DND-41 (cell line): ENCODE measurements around the gene WWC1.

ENCODE experiments used
- ATAC-seq: fragments of 200-7000 bp; cut with Tn5 transposase; 3 replicates; pipeline ENCODE4 v1.9.1; 2021; ENCODE audit warnings: low read depth; ENCODE audit not compliant: insufficient read depth
- DNase-seq: peaks from one replicate; pipeline ENCODE4 v3.0.0-alpha.2; 2020
- H2AFZ ChIP-seq: 2 replicates; pipeline ENCODE4 v1.6.0; 2012; ENCODE audit warnings: low read depth, low read length
- H3K27ac ChIP-seq: 2 replicates; pipeline ENCODE4 v1.5.1; 2012; ENCODE audit warnings: low read length, inconsistent platforms
- H3K27me3 ChIP-seq: fragments of 200-600 bp; sonication (generic); 2 replicates; pipeline ENCODE4 v1.6.0; 2012; ENCODE audit warnings: low read length, mild to moderate bottlenecking, inconsistent platforms; ENCODE audit not compliant: insufficient read depth, poor library complexity
- H3K36me3 ChIP-seq: 2 replicates; pipeline ENCODE4 v1.5.1; 2012; ENCODE audit warnings: low read length, inconsistent platforms; ENCODE audit not compliant: insufficient read depth
- H3K4me1 ChIP-seq: 2 replicates; pipeline ENCODE4 v1.5.1; 2012; ENCODE audit warnings: mild to moderate bottlenecking, low read length; ENCODE audit not compliant: insufficient read depth
- H3K4me2 ChIP-seq: 2 replicates; pipeline ENCODE4 v1.6.0; 2012; ENCODE audit warnings: mild to moderate bottlenecking, moderate library complexity, low read length, inconsistent platforms; ENCODE audit not compliant: insufficient read depth
- H3K4me3 ChIP-seq, 2 experiments: fragments of 200-600 bp in 1 of 2; shearing (Covaris generic) in 1 of 2; 2 replicates each; pipeline ENCODE4 v1.5.1; 2012 to 2016; ENCODE audit warnings: inconsistent platforms in 2 of 2, low read length in 2 of 2, mild to moderate bottlenecking in 2 of 2, low read depth in 1 of 2, moderate library complexity in 1 of 2
- H3K79me2 ChIP-seq: 2 replicates; pipeline ENCODE4 v1.6.0; 2012; ENCODE audit warnings: low read length, inconsistent platforms; ENCODE audit not compliant: insufficient read depth
- H3K9ac ChIP-seq: 2 replicates; pipeline ENCODE4 v1.6.0; 2012; ENCODE audit warnings: low read depth, mild to moderate bottlenecking, inconsistent platforms, low read length, moderate library complexity
- H3K9me3 ChIP-seq: 2 replicates; pipeline ENCODE4 v1.5.1; 2012; ENCODE audit warnings: low read length, moderate library complexity, mild to moderate bottlenecking, inconsistent platforms; ENCODE audit not compliant: insufficient read depth, severe bottlenecking
- H4K20me1 ChIP-seq: 2 replicates; pipeline ENCODE4 v1.6.0; 2012; ENCODE audit warnings: low read length; ENCODE audit not compliant: insufficient read depth
- EZH2 ChIP-seq: IDR thresholded peaks from 3 replicates; pipeline ENCODE4 v1.6.1; 2012; ENCODE audit warnings: borderline replicate concordance, low read depth, mild to moderate bottlenecking, moderate library complexity, low read length, inconsistent platforms; ENCODE audit not compliant: severe bottlenecking
- TF ChIP-seq, protein P1 (sequence below): IDR thresholded peaks from 2 replicates; pipeline ENCODE4 v1.5.1; 2012; ENCODE audit warnings: borderline replicate concordance, low read length, moderate library complexity, mild to moderate bottlenecking; ENCODE audit not compliant: poor library complexity, severe bottlenecking; ENCODE audit errors: extremely low read depth

The WWC1 gene

DNA sequence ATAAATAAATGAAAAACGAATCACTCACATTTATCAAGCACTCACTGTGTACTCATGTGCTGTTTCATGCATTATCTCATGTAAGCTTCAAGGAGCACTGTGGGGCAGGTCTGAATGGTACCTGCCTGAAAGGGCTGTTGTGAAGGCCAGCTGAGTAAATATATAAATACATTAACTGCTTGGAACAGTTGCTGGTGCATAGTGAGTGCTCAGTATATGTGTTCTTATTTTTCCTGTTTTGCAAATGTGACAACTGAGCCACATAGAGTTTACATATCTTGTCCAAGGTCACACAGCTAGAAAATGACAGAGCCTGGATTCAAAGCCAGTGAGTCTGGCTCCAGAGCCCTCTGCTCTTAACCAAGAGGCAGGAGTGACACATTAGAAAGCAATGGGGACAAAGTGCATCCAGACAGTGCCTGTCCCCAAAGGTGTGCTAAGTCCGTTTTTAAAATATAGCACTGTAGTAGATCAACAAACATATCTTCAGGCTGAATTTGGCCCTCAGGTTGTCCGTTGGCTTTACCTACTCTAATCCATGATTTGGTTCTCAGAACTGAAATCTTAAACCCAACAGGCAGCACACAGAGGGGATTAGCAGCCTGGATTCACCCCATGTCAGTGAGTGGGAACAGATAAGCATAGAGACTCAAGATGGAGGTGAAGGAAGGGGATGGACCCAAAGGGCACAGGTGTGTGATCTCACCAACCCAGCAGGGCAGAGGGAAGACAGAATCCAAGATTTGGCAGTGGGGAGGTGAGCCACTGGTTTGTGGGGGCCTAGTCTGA, 70.8 kb downstream of the WWC1 start:
- Histone ChIP-seq H3K79me2 (no peaks in the 10 kb centered on the region), H4K20me1 (no peaks in the 10 kb centered on the region), H3K9me3 (no peaks in the 10 kb centered on the region), H3K27ac (no peak overlapping the region), H3K27me3 (no peaks in the 10 kb centered on the region), H3K9ac (no peak overlapping the region), H3K4me2 (no peak overlapping the region), H3K36me3 (no peaks in the 10 kb centered on the region), H3K4me1 (no peaks in the 10 kb centered on the region), H2AFZ (no peak overlapping the region), H3K4me3 (no peak overlapping the region)
- ATAC-seq (no peak), DNase-seq (no peak)
- TF ChIP-seq EZH2, result no peak
- TF ChIP-seq, protein P1, sequence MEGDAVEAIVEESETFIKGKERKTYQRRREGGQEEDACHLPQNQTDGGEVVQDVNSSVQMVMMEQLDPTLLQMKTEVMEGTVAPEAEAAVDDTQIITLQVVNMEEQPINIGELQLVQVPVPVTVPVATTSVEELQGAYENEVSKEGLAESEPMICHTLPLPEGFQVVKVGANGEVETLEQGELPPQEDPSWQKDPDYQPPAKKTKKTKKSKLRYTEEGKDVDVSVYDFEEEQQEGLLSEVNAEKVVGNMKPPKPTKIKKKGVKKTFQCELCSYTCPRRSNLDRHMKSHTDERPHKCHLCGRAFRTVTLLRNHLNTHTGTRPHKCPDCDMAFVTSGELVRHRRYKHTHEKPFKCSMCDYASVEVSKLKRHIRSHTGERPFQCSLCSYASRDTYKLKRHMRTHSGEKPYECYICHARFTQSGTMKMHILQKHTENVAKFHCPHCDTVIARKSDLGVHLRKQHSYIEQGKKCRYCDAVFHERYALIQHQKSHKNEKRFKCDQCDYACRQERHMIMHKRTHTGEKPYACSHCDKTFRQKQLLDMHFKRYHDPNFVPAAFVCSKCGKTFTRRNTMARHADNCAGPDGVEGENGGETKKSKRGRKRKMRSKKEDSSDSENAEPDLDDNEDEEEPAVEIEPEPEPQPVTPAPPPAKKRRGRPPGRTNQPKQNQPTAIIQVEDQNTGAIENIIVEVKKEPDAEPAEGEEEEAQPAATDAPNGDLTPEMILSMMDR, result no peak

DNA sequence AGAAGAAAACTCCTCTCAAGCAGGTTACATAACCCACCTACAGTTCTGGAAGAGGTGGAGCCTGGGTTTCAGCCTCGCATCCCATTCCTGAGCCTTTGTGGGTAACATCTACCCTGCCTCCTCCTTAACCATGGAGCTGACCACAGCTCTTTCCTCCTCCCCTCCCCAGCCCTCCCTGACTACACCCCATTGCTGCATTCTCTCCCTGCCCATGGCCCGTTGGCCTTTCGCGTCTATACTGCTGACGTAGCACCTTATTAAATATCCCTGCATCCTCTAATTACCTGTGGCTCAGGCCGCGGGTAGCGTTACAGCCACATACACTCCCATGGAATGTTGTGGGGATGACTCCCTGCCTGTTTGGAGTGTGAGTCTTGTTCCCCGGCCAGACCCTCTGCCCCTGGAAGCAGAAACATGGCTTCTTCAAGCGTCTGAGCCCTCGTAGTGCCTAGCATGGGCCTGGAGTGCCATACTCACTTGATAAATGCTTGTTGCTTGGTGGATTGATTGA, 72.8 kb downstream of the WWC1 start:
- Histone ChIP-seq H3K27ac (no peak overlapping the region), H3K4me2 (no peak overlapping the region), H4K20me1 (no peaks in the 10 kb centered on the region), H3K4me3 (no peak overlapping the region), H3K36me3 (no peaks in the 10 kb centered on the region), H3K79me2 (no peaks in the 10 kb centered on the region), H3K27me3 (no peaks in the 10 kb centered on the region), H2AFZ (no peak overlapping the region), H3K9ac (no peak overlapping the region), H3K4me1 (no peaks in the 10 kb centered on the region), H3K9me3 (no peaks in the 10 kb centered on the region)
- no peak for DNase-seq
- ATAC-seq, result no peak
- TF ChIP-seq, protein P1, result no peak
- no peak for TF ChIP-seq EZH2

DNA sequence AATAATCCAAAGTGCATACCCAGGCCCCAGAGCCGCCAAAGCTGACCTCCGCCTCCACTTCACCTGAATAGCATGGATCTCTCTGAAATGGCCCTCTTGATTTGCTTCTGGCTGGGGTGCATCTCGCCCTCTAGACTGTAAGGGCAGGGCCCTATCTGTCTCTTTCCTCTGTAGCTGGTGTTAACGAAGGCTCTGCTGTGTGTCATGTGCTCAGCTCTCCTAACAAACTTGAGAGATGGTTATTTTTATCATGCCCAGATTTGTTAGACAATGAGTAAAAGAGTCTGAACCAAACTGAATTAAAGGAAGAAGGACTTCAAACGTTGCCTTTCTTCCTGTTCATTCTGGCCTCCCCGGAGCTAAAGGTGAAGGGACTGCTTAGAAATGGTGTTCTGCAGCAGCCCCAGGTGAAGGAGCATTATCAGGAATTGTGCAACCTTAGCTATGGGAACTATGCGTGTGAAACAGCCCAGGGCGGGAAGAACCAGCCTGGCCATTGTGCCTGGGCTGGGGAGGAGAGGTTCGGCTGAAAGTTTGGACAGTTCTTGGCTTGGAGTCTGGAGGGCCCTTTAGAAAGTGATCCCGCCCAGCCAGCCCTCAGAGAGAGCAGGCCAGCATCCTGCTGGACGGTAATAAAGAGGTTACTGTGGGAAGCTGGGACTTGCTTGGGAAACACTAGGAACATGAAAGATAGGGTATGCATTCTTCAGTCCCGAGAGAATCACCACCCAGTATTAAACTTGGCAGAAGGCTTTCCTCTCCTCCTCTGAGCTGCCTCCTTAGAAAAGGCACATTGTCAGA, 73.5 kb downstream of the WWC1 start:
- no peaks in the 10 kb centered on the region for H3K79me2 ChIP-seq
- TF ChIP-seq, protein P1, result no peak
- no peak for TF ChIP-seq EZH2
- no peak for DNase-seq
- no peak overlapping the region for H3K9ac ChIP-seq
- H3K27me3 ChIP-seq, result no peaks in the 10 kb centered on the region
- no peak overlapping the region for H3K27ac ChIP-seq
- H3K4me1 ChIP-seq, result no peaks in the 10 kb centered on the region
- H3K4me2 ChIP-seq, result no peak overlapping the region
- no peak overlapping the region for H2AFZ ChIP-seq
- no peak overlapping the region for H3K4me3 ChIP-seq
- no peaks in the 10 kb centered on the region for H4K20me1 ChIP-seq
- no peaks in the 10 kb centered on the region for H3K9me3 ChIP-seq
- H3K36me3 ChIP-seq, result no peaks in the 10 kb centered on the region
- no peak for ATAC-seq
